ENCODE results near the gene TLR1.
"Not testable (repeated sequence)": the region's sequence is repeated elsewhere in the genome, so short reads cannot be mapped to it uniquely, and the experiment has no call there.

TLR1 gene

GRCh38 chr4:38805530-38806145, 1.0 kb upstream of the TLR1 start:
- no peak for DNase-seq

GRCh38 chr4:38803833-38804653, 548 bp downstream of the TLR1 start:
- no peak for DNase-seq

GRCh38 chr4:38802561-38803355, 1.8 kb downstream of the TLR1 start:
- DNase-seq: no peak

- no peak for DNase-seq
These were observed 3.6 kb downstream of the TLR1 start for GRCh38 chr4:38800961-38801450.

- DNase-seq: no peak
These were observed 4.2 kb downstream of the TLR1 start for GRCh38 chr4:38800366-38800765.

- no peak for DNase-seq
These were observed 9.5 kb downstream of the TLR1 start for GRCh38 chr4:38795087-38795486.

- no peak for DNase-seq
These were observed 10.5 kb downstream of the TLR1 start for GRCh38 chr4:38794051-38794450.

GRCh38 chr4:38791010-38791409, 13.6 kb downstream of the TLR1 start:
- no peak for DNase-seq

- DNase-seq: peak; percentile 63
These were observed 16.3 kb downstream of the TLR1 start for GRCh38 chr4:38788317-38788716.

- DNase-seq: no peak
These were observed 16.9 kb downstream of the TLR1 start for GRCh38 chr4:38787693-38788092.

GRCh38 chr4:38785901-38786402, 18.6 kb downstream of the TLR1 start:
- no peak for DNase-seq

GRCh38 chr4:38785041-38785790, 19.4 kb downstream of the TLR1 start:
- no peak for DNase-seq

- DNase-seq: no peak
These were observed 20.4 kb downstream of the TLR1 start for GRCh38 chr4:38784141-38784540.

- DNase-seq: no peak
These were observed 21.5 kb downstream of the TLR1 start for GRCh38 chr4:38783109-38783460.

GRCh38 chr4:38782452-38783108, 22.0 kb downstream of the TLR1 start, which contains the start of gene TLR10:
TSS of gene TLR10 (minus strand) at chr4:38782990. CDS start at chr4:38775590, 7,400 bp downstream.
- peak; percentile 45 for DNase-seq

- DNase-seq: no peak
These were observed 22.7 kb downstream of the TLR1 start for GRCh38 chr4:38781854-38782261.

GRCh38 chr4:38780833-38781484, 23.6 kb downstream of the TLR1 start:
- no peak for DNase-seq

- no peak for DNase-seq
These were observed 24.8 kb downstream of the TLR1 start for GRCh38 chr4:38779790-38780189.

- not testable (repeated sequence) for DNase-seq
These were observed 26.7 kb downstream of the TLR1 start for GRCh38 chr4:38777925-38778324.

- DNase-seq: no peak
These were observed 29.3 kb downstream of the TLR1 start for GRCh38 chr4:38775326-38775725.

Data from fibroblast of skin of scalp (primary cell).